GM21360 (cell line): Measurements from ENCODE around the gene CXCL8.
"Not testable (repeated sequence)": the region's sequence is repeated elsewhere in the genome, so short reads cannot be mapped to it uniquely, and the experiment has no call there.

ENCODE experiments used
- ATAC-seq: cut with Tn5 transposase; IDR thresholded peaks from one replicate; pipeline ENCODE4 v1.9.1; 2021; ENCODE audit warnings: mild to moderate bottlenecking, moderate library complexity; ENCODE audit not compliant: unreplicated experiment

CXCL8 gene

GRCh38 chr4:73740353-73740778 is at the start of gene CXCL8:
Gene CXCL8 (plus strand): TSS chr4:73740569. CDS start chr4:73740659, 90 bp downstream.
- ATAC-seq, result no peak

GRCh38 chr4:73691201-73691600 is 49.2 kb upstream of the CXCL8 start:
- not testable (repeated sequence) for ATAC-seq

- no peak for ATAC-seq
Observed at GRCh38 chr4:73691759-73692158, 48.6 kb upstream of the CXCL8 start.

GRCh38 chr4:73692254-73692653 is 48.1 kb upstream of the CXCL8 start:
- no peak for ATAC-seq

- ATAC-seq, result no peak
Observed at GRCh38 chr4:73692701-73693100, 47.7 kb upstream of the CXCL8 start.

GRCh38 chr4:73693811-73694210 is 46.6 kb upstream of the CXCL8 start:
- no peak for ATAC-seq

GRCh38 chr4:73698217-73698616 is 42.2 kb upstream of the CXCL8 start:
- no peak for ATAC-seq

GRCh38 chr4:73701116-73701515 is 39.3 kb upstream of the CXCL8 start:
- no peak for ATAC-seq

GRCh38 chr4:73702796-73703287 is 37.5 kb upstream of the CXCL8 start:
- no peak for ATAC-seq

- ATAC-seq, result no peak
Observed at GRCh38 chr4:73703320-73703719, 37.0 kb upstream of the CXCL8 start.

GRCh38 chr4:73704314-73705055 is 35.9 kb upstream of the CXCL8 start:
- ATAC-seq, result no peak

GRCh38 chr4:73705056-73705432 is 35.3 kb upstream of the CXCL8 start:
- ATAC-seq, result no peak

- ATAC-seq, result no peak
Observed at GRCh38 chr4:73705721-73706120, 34.6 kb upstream of the CXCL8 start.

- ATAC-seq, result no peak
Observed at GRCh38 chr4:73706811-73707210, 33.6 kb upstream of the CXCL8 start.

- no peak for ATAC-seq
Observed at GRCh38 chr4:73707269-73707875, 33.0 kb upstream of the CXCL8 start.

GRCh38 chr4:73707918-73708577 is 32.3 kb upstream of the CXCL8 start:
- ATAC-seq, result no peak

GRCh38 chr4:73709451-73710033 is 30.8 kb upstream of the CXCL8 start:
- ATAC-seq, result no peak

GRCh38 chr4:73710094-73710493 is 30.3 kb upstream of the CXCL8 start:
- no peak for ATAC-seq

- ATAC-seq, result no peak
Observed at GRCh38 chr4:73711989-73712388, 28.4 kb upstream of the CXCL8 start.

GRCh38 chr4:73713650-73714049 is 26.7 kb upstream of the CXCL8 start:
- ATAC-seq, result no peak

GRCh38 chr4:73714647-73715046 is 25.7 kb upstream of the CXCL8 start:
- no peak for ATAC-seq

GRCh38 chr4:73715659-73716058 is 24.7 kb upstream of the CXCL8 start:
- ATAC-seq, result no peak
